Adipocyte (in vitro differentiated cells): ENCODE results near the gene RHBDL3.
A peak's percentile ranks its signal among the peaks of the same experiment; 100 is the strongest.
"Not testable (repeated sequence)": the region's sequence is repeated elsewhere in the genome, so short reads cannot be mapped to it uniquely, and the experiment has no call there.

Source experiments
- DNase-seq: peaks from one replicate; pipeline ENCODE4 v3.0.0-alpha.2; 2015; ENCODE audit warnings: low read depth
- H3K27me3 ChIP-seq: replicated peaks from 2 replicates; pipeline ENCODE4 v1.7.0; 2013; ENCODE audit warnings: mild to moderate bottlenecking, low read length, moderate library complexity; ENCODE audit not compliant: control insufficient read depth, insufficient read depth
- H3K36me3 ChIP-seq: 2 replicates; pipeline ENCODE4 v1.7.0; 2013; ENCODE audit warnings: low read length, mild to moderate bottlenecking, moderate library complexity; ENCODE audit not compliant: control insufficient read depth, insufficient read depth, severe bottlenecking
- H3K4me1 ChIP-seq: 2 replicates; pipeline ENCODE4 v1.7.0; 2013; ENCODE audit warnings: mild to moderate bottlenecking, low read length, moderate library complexity; ENCODE audit not compliant: control insufficient read depth, insufficient read depth
- H3K4me3 ChIP-seq: 2 replicates; pipeline ENCODE4 v1.7.0; 2013; ENCODE audit warnings: mild to moderate bottlenecking, low read length, moderate library complexity
- H3K9ac ChIP-seq: 2 replicates; pipeline ENCODE4 v1.7.0; 2013; ENCODE audit warnings: mild to moderate bottlenecking, low read length, moderate library complexity
- H3K9me3 ChIP-seq: 2 replicates; pipeline ENCODE4 v1.7.0; 2013; ENCODE audit warnings: mild to moderate bottlenecking, low read length, moderate library complexity; ENCODE audit not compliant: control insufficient read depth

The RHBDL3 gene

GRCh38 chr17:32315171-32315570, 49.5 kb downstream of the RHBDL3 start:
- Histone ChIP-seq H3K9ac (no peak overlapping the region), H3K36me3 (no peaks in the 10 kb centered on the region), H3K9me3 (no peaks in the 10 kb centered on the region), H3K4me1 (peaks cover 7% of the 10 kb centered on the region), H3K27me3 (peaks cover 26% of the 10 kb centered on the region), H3K4me3 (no peak overlapping the region)
- no peak for DNase-seq

GRCh38 chr17:32316653-32317052, 51.0 kb downstream of the RHBDL3 start:
- not testable (repeated sequence) for DNase-seq, H3K36me3 ChIP-seq, H3K4me3 ChIP-seq, H3K9ac ChIP-seq, H3K9me3 ChIP-seq, H3K4me1 ChIP-seq
- H3K27me3 ChIP-seq = peaks cover 26% of the 10 kb centered on the region

- peaks cover 26% of the 10 kb centered on the region for H3K27me3 ChIP-seq
- H3K36me3 ChIP-seq = no peaks in the 10 kb centered on the region
- no peaks in the 10 kb centered on the region for H3K4me1 ChIP-seq
- H3K9me3 ChIP-seq = no peaks in the 10 kb centered on the region
- no peak overlapping the region for H3K4me3 ChIP-seq
- no peak overlapping the region for H3K9ac ChIP-seq
- no peak for DNase-seq
Observed at GRCh38 chr17:32317353-32317752, 51.7 kb downstream of the RHBDL3 start.

- H3K27me3 ChIP-seq = peaks cover 26% of the 10 kb centered on the region
- no peak overlapping the region for H3K9ac ChIP-seq
- no peaks in the 10 kb centered on the region for H3K36me3 ChIP-seq
- H3K9me3 ChIP-seq = no peaks in the 10 kb centered on the region
- no peak overlapping the region for H3K4me3 ChIP-seq
- H3K4me1 ChIP-seq = no peaks in the 10 kb centered on the region
- no peak for DNase-seq
Observed at GRCh38 chr17:32318071-32318470, 52.4 kb downstream of the RHBDL3 start.

- DNase-seq = peak; percentile 80
- H3K36me3 ChIP-seq = no peaks in the 10 kb centered on the region
- H3K9ac ChIP-seq = no peak overlapping the region
- H3K4me1 ChIP-seq = no peaks in the 10 kb centered on the region
- no peaks in the 10 kb centered on the region for H3K9me3 ChIP-seq
- H3K27me3 ChIP-seq = peaks cover 24% of the 10 kb centered on the region
- no peak overlapping the region for H3K4me3 ChIP-seq
Observed at GRCh38 chr17:32319548-32319905, 53.9 kb downstream of the RHBDL3 start.

- not testable (repeated sequence) for H3K9me3 ChIP-seq, H3K36me3 ChIP-seq, DNase-seq, H3K4me3 ChIP-seq, H3K9ac ChIP-seq, H3K4me1 ChIP-seq
- H3K27me3 ChIP-seq = peaks cover 19% of the 10 kb centered on the region
Observed at GRCh38 chr17:32320080-32320479, 54.4 kb downstream of the RHBDL3 start.

- no peak overlapping the region for H3K4me3 ChIP-seq
- H3K9ac ChIP-seq = no peak overlapping the region
- no peaks in the 10 kb centered on the region for H3K36me3 ChIP-seq
- H3K9me3 ChIP-seq = no peaks in the 10 kb centered on the region
- no peaks in the 10 kb centered on the region for H3K4me1 ChIP-seq
- H3K27me3 ChIP-seq = peaks cover 11% of the 10 kb centered on the region
- DNase-seq = no peak
Observed at GRCh38 chr17:32320847-32321246, 55.2 kb downstream of the RHBDL3 start.

- Histone ChIP-seq H3K27me3 (peaks cover 5% of the 10 kb centered on the region), H3K4me1 (no peaks in the 10 kb centered on the region), H3K9me3 (no peaks in the 10 kb centered on the region), H3K36me3 (no peaks in the 10 kb centered on the region), H3K9ac (no peak overlapping the region), H3K4me3 (no peak overlapping the region)
- no peak for DNase-seq
Observed at GRCh38 chr17:32323046-32323445, 57.4 kb downstream of the RHBDL3 start.

GRCh38 chr17:32323811-32324491, 58.3 kb downstream of the RHBDL3 start:
- Histone ChIP-seq H3K9me3 (no peaks in the 10 kb centered on the region), H3K27me3 (no peaks in the 10 kb centered on the region), H3K4me1 (no peaks in the 10 kb centered on the region), H3K9ac (peak overlapping the region; percentile 35), H3K4me3 (peak overlapping the region; percentile 55), H3K36me3 (no peaks in the 10 kb centered on the region)
- no peak for DNase-seq

- DNase-seq = no peak
- Histone ChIP-seq H3K36me3 (no peaks in the 10 kb centered on the region), H3K4me3 (no peak overlapping the region), H3K4me1 (peaks cover 4% of the 10 kb centered on the region), H3K9ac (no peak overlapping the region), H3K27me3 (no peaks in the 10 kb centered on the region), H3K9me3 (no peaks in the 10 kb centered on the region)
Observed at GRCh38 chr17:32327911-32328310, 62.3 kb downstream of the RHBDL3 start.

- H3K4me3 ChIP-seq = no peak overlapping the region
- peaks cover 11% of the 10 kb centered on the region for H3K36me3 ChIP-seq
Observed at GRCh38 chr17:32330147-32330546, 64.5 kb downstream of the RHBDL3 start.

More at GRCh38 chr17:32330147-32330546, 64.5 kb downstream of the RHBDL3 start:
- no peak for DNase-seq
- Histone ChIP-seq H3K9ac (no peak overlapping the region), H3K27me3 (no peaks in the 10 kb centered on the region), H3K4me1 (peaks cover 4% of the 10 kb centered on the region), H3K9me3 (no peaks in the 10 kb centered on the region)
